BE2C (cell line): ENCODE data around the gene OPA3.

Source experiments
- DNase-seq: peaks from one replicate; pipeline ENCODE4 v3.0.0-alpha.2; 2020
- H3K27me3 ChIP-seq: fragments of 250-450 bp; sonication (Bioruptor Pico); 2 replicates; pipeline ENCODE4 v1.5.1; 2020; ENCODE audit warnings: mild to moderate bottlenecking
- H3K36me3 ChIP-seq: fragments of 250-450 bp; sonication (Bioruptor Pico); 2 replicates; pipeline ENCODE4 v1.5.1; 2020; ENCODE audit warnings: mild to moderate bottlenecking
- H3K4me1 ChIP-seq: fragments of 250-450 bp; sonication (Bioruptor Pico); 2 replicates; pipeline ENCODE4 v1.5.1; 2020
- H3K4me3 ChIP-seq: 2 replicates; pipeline ENCODE4 v1.5.1; 2011; ENCODE audit warnings: low read depth, low read length
- H3K9me3 ChIP-seq: fragments of 250-450 bp; sonication (Bioruptor Pico); 2 replicates; pipeline ENCODE4 v1.5.1; 2020
- TF ChIP-seq, protein P1 (sequence below): IDR thresholded peaks from 2 replicates; pipeline ENCODE4 v1.5.1; 2012; ENCODE audit warnings: mild to moderate bottlenecking, low read depth, low read length

The OPA3 gene

GRCh38 chr19:45581576-45581975 is 3.0 kb downstream of the OPA3 start:
- H3K4me1 ChIP-seq, result no peaks in the 10 kb centered on the region
- no peaks in the 10 kb centered on the region for H3K27me3 ChIP-seq
- DNase-seq, result no peak
- no peaks in the 10 kb centered on the region for H3K9me3 ChIP-seq
- H3K4me3 ChIP-seq, result no peak overlapping the region
- H3K36me3 ChIP-seq, result no peaks in the 10 kb centered on the region
- TF ChIP-seq, protein P1, sequence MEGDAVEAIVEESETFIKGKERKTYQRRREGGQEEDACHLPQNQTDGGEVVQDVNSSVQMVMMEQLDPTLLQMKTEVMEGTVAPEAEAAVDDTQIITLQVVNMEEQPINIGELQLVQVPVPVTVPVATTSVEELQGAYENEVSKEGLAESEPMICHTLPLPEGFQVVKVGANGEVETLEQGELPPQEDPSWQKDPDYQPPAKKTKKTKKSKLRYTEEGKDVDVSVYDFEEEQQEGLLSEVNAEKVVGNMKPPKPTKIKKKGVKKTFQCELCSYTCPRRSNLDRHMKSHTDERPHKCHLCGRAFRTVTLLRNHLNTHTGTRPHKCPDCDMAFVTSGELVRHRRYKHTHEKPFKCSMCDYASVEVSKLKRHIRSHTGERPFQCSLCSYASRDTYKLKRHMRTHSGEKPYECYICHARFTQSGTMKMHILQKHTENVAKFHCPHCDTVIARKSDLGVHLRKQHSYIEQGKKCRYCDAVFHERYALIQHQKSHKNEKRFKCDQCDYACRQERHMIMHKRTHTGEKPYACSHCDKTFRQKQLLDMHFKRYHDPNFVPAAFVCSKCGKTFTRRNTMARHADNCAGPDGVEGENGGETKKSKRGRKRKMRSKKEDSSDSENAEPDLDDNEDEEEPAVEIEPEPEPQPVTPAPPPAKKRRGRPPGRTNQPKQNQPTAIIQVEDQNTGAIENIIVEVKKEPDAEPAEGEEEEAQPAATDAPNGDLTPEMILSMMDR, result no peak

DNA sequence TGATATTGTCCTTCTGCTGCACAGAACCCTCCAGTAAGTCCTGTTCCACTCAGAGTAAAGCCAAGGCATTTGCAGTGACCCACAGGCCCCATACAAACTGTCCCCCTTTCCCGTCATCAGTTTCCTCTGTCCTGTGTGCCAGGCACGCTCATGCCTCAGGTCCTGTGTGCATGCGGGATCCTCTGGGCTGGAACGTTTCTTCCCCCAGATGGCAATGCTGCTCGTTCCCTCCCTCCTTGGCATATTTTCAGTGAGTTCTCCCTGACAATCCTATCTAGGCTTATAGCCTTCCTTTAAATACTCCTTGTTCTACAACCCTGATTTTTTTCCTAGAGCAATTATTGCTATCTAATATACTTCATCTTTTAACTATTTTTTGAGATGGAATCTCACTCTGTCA is 5.7 kb downstream of the OPA3 start:
- Histone ChIP-seq H3K4me1 (no peaks in the 10 kb centered on the region), H3K27me3 (no peaks in the 10 kb centered on the region), H3K4me3 (no peak overlapping the region), H3K36me3 (no peaks in the 10 kb centered on the region), H3K9me3 (no peaks in the 10 kb centered on the region)
- no peak for DNase-seq
- TF ChIP-seq, protein P1, result no peak

DNA sequence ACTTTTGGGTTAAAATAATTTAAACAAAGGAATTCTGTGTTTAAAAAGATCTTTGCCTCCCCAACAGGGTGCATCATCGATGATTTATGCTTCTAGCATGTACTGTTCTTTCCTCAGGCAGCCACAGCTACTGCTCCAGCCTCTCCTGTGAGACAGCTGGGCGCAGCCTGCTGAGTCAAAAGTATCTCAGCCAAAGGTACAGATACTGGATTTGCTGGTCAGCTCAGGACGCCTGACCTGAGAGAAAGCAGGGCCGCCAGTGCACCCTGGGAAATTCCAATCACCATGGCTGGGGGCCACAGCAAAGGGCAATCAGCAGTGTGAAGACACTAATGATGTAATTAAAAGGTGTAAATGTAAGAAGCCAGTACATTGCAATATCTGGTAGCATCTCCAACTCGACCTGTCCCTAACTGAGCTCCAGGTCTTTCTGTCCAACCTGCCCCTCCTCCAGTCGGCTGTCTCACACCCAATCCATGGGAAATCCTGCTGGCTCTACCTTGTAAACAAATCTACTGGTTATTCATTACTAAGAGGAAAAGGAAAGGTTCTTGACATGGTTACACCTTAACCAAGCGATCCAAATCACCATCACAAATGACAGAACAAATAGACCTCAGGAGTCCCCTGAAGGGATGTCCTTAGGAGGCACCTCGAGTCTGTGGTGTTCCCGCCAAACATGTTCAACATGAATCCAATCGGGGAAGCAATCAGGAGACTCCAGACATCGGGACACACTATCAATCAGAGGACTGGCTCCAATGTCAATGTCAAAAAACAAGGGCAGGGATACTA is 7.3 kb downstream of the OPA3 start:
- Histone ChIP-seq H3K4me3 (no peak overlapping the region), H3K36me3 (no peaks in the 10 kb centered on the region), H3K27me3 (no peaks in the 10 kb centered on the region), H3K9me3 (no peaks in the 10 kb centered on the region; the same call in 1 of the 2 replicates), H3K4me1 (no peaks in the 10 kb centered on the region)
- no peak for DNase-seq
- TF ChIP-seq, protein P1, result no peak

DNA sequence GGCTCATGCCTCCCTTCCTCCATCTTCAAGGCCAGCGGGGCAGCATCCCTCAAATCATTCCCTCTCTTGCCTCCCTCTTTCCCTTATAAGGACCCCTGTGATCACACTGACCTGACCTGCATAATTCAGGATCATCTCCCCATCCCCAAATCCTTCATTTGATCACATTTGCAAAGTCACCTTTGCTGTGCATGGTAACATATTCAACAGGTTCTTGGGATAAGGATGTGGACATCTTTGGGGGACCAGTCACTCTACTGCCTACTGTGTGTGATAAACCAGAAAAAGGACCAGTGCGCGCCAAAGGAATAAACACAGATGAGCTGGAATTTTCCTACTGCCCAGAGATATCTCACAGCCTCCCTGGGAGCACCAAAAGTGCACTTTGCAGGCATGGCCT is 7.9 kb downstream of the OPA3 start:
- Histone ChIP-seq H3K4me3 (no peak overlapping the region), H3K4me1 (no peaks in the 10 kb centered on the region), H3K9me3 (no peaks in the 10 kb centered on the region; the same call in 1 of the 2 replicates), H3K36me3 (no peaks in the 10 kb centered on the region), H3K27me3 (no peaks in the 10 kb centered on the region)
- TF ChIP-seq, protein P1, result no peak
- DNase-seq, result no peak

- no peaks in the 10 kb centered on the region for H3K27me3 ChIP-seq
- TF ChIP-seq, protein P1, result no peak
- no peaks in the 10 kb centered on the region; the same call in 1 of the 2 replicates for H3K9me3 ChIP-seq
- no peak for DNase-seq
- H3K4me1 ChIP-seq, result no peaks in the 10 kb centered on the region
- H3K36me3 ChIP-seq, result no peaks in the 10 kb centered on the region
- no peak overlapping the region for H3K4me3 ChIP-seq
These were observed 9.4 kb downstream of the OPA3 start for GRCh38 chr19:45575216-45575615.

GRCh38 chr19:45574526-45574925 is 10.1 kb downstream of the OPA3 start:
- Histone ChIP-seq H3K4me1 (no peaks in the 10 kb centered on the region), H3K36me3 (no peaks in the 10 kb centered on the region), H3K4me3 (no peak overlapping the region), H3K9me3 (no peaks in the 10 kb centered on the region; the same call in 1 of the 2 replicates), H3K27me3 (no peaks in the 10 kb centered on the region)
- TF ChIP-seq, protein P1, result no peak
- no peak for DNase-seq
